Thyroid gland (tissue), 4 donors: ENCODE measurements around the gene EML4. TPM values are rescaled to one million over a fixed set of nuclear protein-coding genes. Genes with fewer than 3 reads are reported as not detected.

Source experiments
- DNase-seq, 2 donors: peaks; one replicate each; pipeline ENCODE4 v3.0.0-alpha.2; 2019
- H3K27ac ChIP-seq, 3 donors: fragments of 200-600 bp; sonication (generic); 1 replicate in 2 of 3; 2 replicates in 1 of 3; pipeline ENCODE4 v1.5.1; 2016 to 2019; ENCODE audit warnings: mild to moderate bottlenecking in 1 of 3, moderate library complexity in 1 of 3
- H3K27me3 ChIP-seq: fragments of 200-600 bp; sonication (generic); one replicate; pipeline ENCODE4 v1.5.1; 2019
- H3K36me3 ChIP-seq, 2 donors: fragments of 200-600 bp; sonication (generic); one replicate each; pipeline ENCODE4 v1.5.1; 2016 to 2019
- H3K4me1 ChIP-seq, 2 donors: fragments of 200-600 bp; sonication (generic); one replicate each; pipeline ENCODE4 v1.5.1; 2017 to 2019
- H3K4me3 ChIP-seq, 3 donors: fragments of 200-600 bp; sonication (generic); replicated peaks in 1 of 3; 1 replicate in 2 of 3; 2 replicates in 1 of 3; pipeline ENCODE4 v1.5.1; 2016; ENCODE audit warnings: mild to moderate bottlenecking in 1 of 3
- H3K9me3 ChIP-seq: fragments of 200-600 bp; sonication (generic); one replicate; pipeline ENCODE4 v1.5.1; 2017
- POLR2A ChIP-seq, 2 donors: fragments of 450-650 bp; IDR thresholded peaks; one replicate each; pipeline ENCODE4 v1.6.1; 2017; ENCODE audit warnings: antibody characterized with exemption in 2 of 2, mild to moderate bottlenecking in 2 of 2, moderate library complexity in 1 of 2
- WGBS, 2 donors: methylation state at CpG; one replicate each; pipeline ENCODE4 v1.1.5; 2017; 5-methylcytosine and 5-hydroxymethylcytosine counted together
- intact Hi-C: fragments of 100-400 bp; cut with DNase I; formaldehyde crosslinking; loops from one replicate; pipeline ENCODE4 v1.15.1; 2023
- total RNA-seq, 4 donors: library from RNA; depleted of rRNA; stranded (reverse); fragments of >200 nt; gene quantifications; one replicate each; pipeline ENCODE4 v1.2.3, GENCODE V29; 2016
- TF ChIP-seq, protein P1 (sequence below), 6 experiments: fragments of 200-600 bp in 3 of 6; fragments of 450-650 bp in 3 of 6; sonication (generic) in 3 of 6; IDR thresholded peaks; one replicate each; pipeline ENCODE4 v1.5.1; 2016 to 2019; ENCODE audit warnings: antibody characterized with exemption in 6 of 6, mild to moderate bottlenecking in 2 of 6, inconsistent platforms in 1 of 6, moderate library complexity in 1 of 6

Gene EML4
- total RNA-seq, 4 donors from 2014 or later, result 52.5 to 67.2 (median 64.7) TPM

DNA sequence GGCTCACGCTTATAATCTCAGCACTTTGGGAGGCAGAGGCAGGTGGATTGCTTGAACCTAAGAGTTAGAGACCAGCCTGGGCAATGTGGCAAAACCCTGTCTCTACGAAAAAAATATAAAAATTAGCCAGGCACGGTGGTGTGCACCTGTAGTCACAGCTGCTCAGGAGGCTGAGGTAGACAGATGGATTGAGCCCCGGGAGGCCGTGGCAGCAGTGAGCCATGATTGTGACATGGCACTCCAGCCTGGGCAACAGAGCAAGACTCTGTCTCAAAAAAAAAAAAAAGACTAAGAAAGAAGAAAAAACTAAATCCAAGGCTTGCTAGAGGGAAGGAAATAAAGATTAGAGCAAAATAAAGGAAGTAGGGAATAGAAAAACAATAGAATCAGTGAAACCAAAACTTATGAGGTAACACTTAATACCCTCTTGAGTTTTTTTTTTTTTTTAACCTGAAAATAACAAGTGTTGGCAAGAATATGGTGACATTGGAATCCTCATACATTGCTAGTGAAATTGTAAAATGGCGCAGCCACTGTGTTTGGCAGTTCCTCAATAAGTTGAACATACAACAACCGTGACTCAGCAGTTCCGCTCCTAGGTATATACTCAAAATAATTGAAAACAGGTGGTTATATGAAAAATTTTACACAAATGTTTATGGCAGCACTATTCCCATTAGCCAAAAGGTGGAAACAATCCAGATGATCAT lies 85.2 kb downstream of the EML4 start:
- TF ChIP-seq POLR2A (IDR thresholded peaks at IDR 0.05), result no peak
- TF ChIP-seq, protein P1, sequence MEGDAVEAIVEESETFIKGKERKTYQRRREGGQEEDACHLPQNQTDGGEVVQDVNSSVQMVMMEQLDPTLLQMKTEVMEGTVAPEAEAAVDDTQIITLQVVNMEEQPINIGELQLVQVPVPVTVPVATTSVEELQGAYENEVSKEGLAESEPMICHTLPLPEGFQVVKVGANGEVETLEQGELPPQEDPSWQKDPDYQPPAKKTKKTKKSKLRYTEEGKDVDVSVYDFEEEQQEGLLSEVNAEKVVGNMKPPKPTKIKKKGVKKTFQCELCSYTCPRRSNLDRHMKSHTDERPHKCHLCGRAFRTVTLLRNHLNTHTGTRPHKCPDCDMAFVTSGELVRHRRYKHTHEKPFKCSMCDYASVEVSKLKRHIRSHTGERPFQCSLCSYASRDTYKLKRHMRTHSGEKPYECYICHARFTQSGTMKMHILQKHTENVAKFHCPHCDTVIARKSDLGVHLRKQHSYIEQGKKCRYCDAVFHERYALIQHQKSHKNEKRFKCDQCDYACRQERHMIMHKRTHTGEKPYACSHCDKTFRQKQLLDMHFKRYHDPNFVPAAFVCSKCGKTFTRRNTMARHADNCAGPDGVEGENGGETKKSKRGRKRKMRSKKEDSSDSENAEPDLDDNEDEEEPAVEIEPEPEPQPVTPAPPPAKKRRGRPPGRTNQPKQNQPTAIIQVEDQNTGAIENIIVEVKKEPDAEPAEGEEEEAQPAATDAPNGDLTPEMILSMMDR (IDR thresholded peaks at IDR 0.05), result no peak
- H3K27ac ChIP-seq, result no peak overlapping the region
- peaks cover 6 to 12% of the 10 kb centered on the region in 2 donors for H3K4me1 ChIP-seq
- no peaks in the 10 kb centered on the region for H3K27me3 ChIP-seq
- intact Hi-C loops, result no loop called here
- no peak for DNase-seq
- no peaks in the 10 kb centered on the region for H3K9me3 ChIP-seq
- WGBS, 2 donors, result 94 to 96% methylated on average over 8 of the region's 8 CpGs
- H3K4me3 ChIP-seq, result no peak overlapping the region
- no peaks in the 10 kb centered on the region for H3K36me3 ChIP-seq

DNA sequence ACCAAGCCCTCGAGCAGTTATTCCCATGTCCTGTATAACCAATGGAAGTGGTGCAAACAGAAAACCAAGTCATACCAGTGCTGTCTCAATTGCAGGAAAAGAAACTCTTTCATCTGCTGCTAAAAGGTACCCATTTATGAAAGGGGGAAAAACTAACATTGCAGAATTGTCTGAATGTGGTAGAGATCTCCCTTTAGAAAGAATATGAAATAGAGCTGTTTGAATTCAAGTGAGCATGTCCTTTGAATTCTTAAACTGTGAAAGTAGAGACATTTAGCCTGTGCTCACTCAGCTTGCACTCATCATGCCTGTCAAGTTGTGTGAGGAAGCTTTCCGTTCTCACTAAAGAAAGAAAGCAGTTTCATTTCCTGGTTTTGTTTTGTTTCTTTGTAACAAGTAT lies 87.4 kb downstream of the EML4 start:
- no peak overlapping the region for H3K4me3 ChIP-seq
- H3K36me3 ChIP-seq, result no peaks in the 10 kb centered on the region
- H3K27ac ChIP-seq, result no peak overlapping the region
- H3K27me3 ChIP-seq, result no peaks in the 10 kb centered on the region
- no peak for DNase-seq
- no peaks in the 10 kb centered on the region for H3K4me1 ChIP-seq
- no peaks in the 10 kb centered on the region for H3K9me3 ChIP-seq
- TF ChIP-seq, protein P1 (IDR thresholded peaks at IDR 0.05), result no peak
- no peak for TF ChIP-seq POLR2A (IDR thresholded peaks at IDR 0.05)
- intact Hi-C loops, result no loop called here
- 71 to 79% methylated on average over 2 of the region's 2 CpGs for WGBS, 2 donors

DNA sequence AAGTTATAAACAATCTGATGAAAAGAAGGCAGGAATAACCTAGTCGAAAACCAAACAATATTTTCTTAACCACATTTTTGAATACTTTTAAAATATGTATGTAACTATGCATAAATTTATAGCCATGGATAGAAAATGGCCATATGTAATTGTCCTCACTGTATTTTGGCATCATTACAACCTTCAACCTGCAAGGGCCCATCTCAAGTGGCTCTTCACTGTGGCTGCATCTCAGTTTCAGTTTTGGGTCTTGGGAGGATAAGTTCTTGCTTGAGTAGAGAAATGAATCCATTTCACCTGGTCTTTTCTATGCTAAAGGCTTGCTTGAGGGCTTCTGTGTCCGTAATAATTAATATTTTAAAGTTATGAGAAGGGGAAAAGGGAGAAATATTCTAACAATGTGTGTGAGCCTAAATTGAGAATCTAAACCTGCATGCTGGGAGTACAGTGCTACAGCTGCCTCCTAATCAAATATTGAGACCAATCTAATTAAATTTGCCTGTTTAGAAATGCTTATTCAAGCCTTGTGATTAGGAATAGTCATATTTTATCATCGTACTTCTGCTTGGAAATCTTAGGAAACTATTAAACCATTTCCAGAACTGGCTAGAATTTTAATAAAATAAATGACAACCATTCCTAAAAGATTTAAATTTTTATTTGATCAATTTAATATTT lies 92.5 kb downstream of the EML4 start:
- H3K4me3 ChIP-seq, result no peak overlapping the region
- TF ChIP-seq, protein P1 (IDR thresholded peaks at IDR 0.05), result no peak
- TF ChIP-seq POLR2A (IDR thresholded peaks at IDR 0.05), result no peak
- peak; percentile 22 to 71 for DNase-seq
- no peaks in the 10 kb centered on the region for H3K27me3 ChIP-seq
- WGBS, 2 donors, result 80 to 90% methylated on average over 3 of the region's 3 CpGs
- H3K36me3 ChIP-seq, result no peaks in the 10 kb centered on the region
- no peaks in the 10 kb centered on the region for H3K4me1 ChIP-seq
- H3K27ac ChIP-seq, result no peak overlapping the region
- intact Hi-C loops, result no loop called here
- H3K9me3 ChIP-seq, result no peaks in the 10 kb centered on the region

GRCh38 chr2:42266236-42266635 lies 97.1 kb downstream of the EML4 start:
- intact Hi-C loops, result no loop called here
- WGBS, 2 donors, result 96 to 98% methylated on average over 4 of the region's 4 CpGs
- no peak for DNase-seq

More at GRCh38 chr2:42266236-42266635, 97.1 kb downstream of the EML4 start:
- H3K27me3 ChIP-seq, result no peaks in the 10 kb centered on the region
- peaks cover 0 to 5% of the 10 kb centered on the region in 2 donors for H3K4me1 ChIP-seq
- TF ChIP-seq, protein P1 (IDR thresholded peaks at IDR 0.05), result no peak
- no peak for TF ChIP-seq POLR2A (IDR thresholded peaks at IDR 0.05)
- no peak overlapping the region for H3K4me3 ChIP-seq
- no peaks in the 10 kb centered on the region for H3K9me3 ChIP-seq
- no peak overlapping the region for H3K27ac ChIP-seq
- no peaks in the 10 kb centered on the region for H3K36me3 ChIP-seq
